GM12892 (cell line): ENCODE results near the gene SDS.

Source experiments
- POLR2A ChIP-seq: IDR thresholded peaks from 2 replicates; pipeline ENCODE4 v1.6.1; 2011; ENCODE audit warnings: low read depth, low read length, control low read depth
- TAF1 ChIP-seq: IDR thresholded peaks from 2 replicates; pipeline ENCODE4 v1.6.1; 2011; ENCODE audit warnings: low read depth, mild to moderate bottlenecking, control low read depth, low read length, borderline replicate concordance

DNA sequence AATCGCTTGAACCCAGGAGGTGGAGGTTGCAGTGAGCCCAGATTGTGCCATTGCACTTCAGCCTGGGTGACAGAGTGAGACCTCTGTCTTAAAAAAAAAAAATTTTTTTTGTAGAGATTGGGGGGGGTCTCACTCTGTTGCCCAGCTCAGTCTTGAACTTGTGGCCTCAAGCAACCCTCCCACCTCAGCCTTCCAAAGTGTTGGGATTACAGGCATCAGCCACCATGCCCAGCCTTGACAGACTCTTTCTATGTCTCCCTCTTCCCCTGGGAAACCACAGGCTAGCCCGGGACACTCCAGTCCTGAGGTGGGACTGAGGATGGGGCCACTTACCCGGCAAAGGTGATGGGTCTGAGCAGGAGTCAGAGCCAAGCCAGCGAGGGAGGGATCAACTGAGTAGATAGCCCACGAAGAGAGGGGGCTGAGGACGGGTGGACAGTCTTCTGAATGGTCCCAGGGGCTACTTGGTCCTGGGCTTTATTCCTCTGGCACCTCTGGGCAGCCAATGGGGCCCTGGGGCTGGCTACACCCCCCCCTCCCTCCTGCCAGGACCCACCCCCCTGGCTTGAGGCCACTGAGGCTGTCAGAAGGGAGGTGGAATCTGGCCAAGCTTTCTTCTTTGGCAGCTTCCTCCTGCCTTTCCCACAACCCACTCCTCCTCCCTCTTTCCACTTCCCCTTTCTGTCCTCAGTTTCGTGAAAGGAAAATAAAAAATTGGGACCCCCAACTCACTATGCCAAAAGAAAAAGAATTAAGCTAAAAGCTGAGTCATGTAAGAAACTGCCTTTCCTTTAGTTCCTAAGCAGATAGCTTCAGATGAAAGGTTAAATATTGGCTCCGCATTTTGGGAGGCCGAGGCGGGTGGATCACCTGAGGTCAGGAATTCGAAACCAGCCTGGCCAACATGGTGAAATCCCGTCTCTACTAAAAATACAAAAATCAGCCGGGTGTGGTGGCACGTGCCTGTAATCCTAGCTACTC is at the start of gene SDS:
- no peak for TF ChIP-seq POLR2A
- no peak for TF ChIP-seq TAF1
